Measurements from ENCODE around the gene CMIP. TPM values are rescaled to one million over a fixed set of nuclear protein-coding genes. Genes with fewer than 3 reads are reported as not detected.

CMIP gene
- total and polyA plus RNA-seq, 10 of the 15 experiments (the other 5 are each of a cell fraction or from before 2014, with no cell fraction given): 1.2 to 43.2 (median 4.4) TPM

DNA sequence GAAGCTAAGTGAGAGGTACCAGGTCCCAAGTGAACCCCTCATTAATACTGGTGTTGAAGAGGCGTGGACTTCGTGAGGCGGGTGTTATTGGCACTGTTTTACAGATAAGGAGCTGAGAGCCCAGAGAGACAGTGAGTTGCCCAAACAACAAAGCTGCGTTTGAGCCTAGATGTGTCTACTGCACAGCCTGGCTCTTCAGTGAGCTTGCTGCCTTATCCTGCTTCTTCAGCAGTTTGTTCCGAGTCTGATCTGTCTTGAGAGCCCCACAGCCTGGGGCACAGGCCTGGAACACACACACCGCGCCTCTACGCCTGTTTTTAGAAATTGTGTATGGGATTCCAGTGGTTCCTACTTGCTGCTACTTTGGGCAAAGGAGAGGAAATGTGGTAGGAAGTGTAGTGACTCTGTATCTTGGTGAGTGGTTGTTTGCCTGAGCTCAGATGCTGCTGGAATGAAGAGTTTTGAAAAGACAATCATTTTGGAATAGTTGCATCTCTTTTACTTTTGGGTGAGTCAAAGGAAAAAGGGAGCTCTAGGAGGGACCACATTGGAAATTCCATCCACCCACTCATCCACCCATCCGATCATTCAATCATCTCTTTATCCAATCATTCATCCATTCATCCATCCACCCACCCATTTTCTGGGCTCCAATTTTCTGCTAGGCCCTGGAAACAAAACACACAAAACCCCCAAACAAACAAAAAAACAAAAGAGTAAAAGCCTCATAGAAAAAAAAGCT lies 312.2 kb downstream of the CMIP start (continued):
- TF ChIP-seq RFX5 (IDR thresholded peaks at IDR 0.05; ENCODE audit: low read depth, low read length) (no peak), SIX5 (IDR thresholded peaks at IDR 0.05; ENCODE audit: low read depth, low read length, severe bottlenecking) (no peak), SREBF2 (IDR thresholded peaks at IDR 0.05; ENCODE audit: low read length) (no peak), BCL11A (IDR thresholded peaks at IDR 0.05; ENCODE audit: low read depth, low read length) (no peak), RB1 (IDR thresholded peaks at IDR 0.05; ENCODE audit: borderline replicate concordance) (no peak), YBX1 (IDR thresholded peaks at IDR 0.05) (no peak), FOXK2 (IDR thresholded peaks at IDR 0.05) (no peak), RELA (IDR thresholded peaks at IDR 0.05; ENCODE audit: borderline replicate concordance, partially characterized antibody) (no peak)
- TF ChIP-seq, protein P1, sequence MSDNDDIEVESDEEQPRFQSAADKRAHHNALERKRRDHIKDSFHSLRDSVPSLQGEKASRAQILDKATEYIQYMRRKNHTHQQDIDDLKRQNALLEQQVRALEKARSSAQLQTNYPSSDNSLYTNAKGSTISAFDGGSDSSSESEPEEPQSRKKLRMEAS (IDR thresholded peaks at IDR 0.05; ENCODE audit: low read depth, low read length): no peak
- TF ChIP-seq, protein P2, sequence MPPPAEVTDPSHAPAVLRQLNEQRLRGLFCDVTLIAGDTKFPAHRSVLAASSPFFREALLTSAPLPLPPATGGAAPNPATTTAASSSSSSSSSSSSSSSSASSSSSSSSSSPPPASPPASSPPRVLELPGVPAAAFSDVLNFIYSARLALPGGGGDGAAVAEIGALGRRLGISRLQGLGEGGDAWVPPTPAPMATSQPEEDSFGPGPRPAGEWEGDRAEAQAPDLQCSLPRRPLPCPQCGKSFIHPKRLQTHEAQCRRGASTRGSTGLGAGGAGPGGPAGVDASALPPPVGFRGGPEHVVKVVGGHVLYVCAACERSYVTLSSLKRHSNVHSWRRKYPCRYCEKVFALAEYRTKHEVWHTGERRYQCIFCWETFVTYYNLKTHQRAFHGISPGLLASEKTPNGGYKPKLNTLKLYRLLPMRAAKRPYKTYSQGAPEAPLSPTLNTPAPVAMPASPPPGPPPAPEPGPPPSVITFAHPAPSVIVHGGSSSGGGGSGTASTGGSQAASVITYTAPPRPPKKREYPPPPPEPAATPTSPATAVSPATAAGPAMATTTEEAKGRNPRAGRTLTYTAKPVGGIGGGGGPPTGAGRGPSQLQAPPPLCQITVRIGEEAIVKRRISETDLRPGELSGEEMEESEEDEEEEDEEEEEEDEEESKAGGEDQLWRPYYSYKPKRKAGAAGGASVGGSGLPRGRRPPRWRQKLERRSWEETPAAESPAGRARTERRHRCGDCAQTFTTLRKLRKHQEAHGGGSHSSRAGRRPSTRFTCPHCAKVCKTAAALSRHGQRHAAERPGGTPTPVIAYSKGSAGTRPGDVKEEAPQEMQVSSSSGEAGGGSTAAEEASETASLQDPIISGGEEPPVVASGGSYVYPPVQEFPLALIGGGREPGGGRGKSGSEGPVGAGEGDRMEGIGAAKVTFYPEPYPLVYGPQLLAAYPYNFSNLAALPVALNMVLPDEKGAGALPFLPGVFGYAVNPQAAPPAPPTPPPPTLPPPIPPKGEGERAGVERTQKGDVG (CRISPR knock-in tag; IDR thresholded peaks at IDR 0.05): no peak
- TF ChIP-seq, protein P3, sequence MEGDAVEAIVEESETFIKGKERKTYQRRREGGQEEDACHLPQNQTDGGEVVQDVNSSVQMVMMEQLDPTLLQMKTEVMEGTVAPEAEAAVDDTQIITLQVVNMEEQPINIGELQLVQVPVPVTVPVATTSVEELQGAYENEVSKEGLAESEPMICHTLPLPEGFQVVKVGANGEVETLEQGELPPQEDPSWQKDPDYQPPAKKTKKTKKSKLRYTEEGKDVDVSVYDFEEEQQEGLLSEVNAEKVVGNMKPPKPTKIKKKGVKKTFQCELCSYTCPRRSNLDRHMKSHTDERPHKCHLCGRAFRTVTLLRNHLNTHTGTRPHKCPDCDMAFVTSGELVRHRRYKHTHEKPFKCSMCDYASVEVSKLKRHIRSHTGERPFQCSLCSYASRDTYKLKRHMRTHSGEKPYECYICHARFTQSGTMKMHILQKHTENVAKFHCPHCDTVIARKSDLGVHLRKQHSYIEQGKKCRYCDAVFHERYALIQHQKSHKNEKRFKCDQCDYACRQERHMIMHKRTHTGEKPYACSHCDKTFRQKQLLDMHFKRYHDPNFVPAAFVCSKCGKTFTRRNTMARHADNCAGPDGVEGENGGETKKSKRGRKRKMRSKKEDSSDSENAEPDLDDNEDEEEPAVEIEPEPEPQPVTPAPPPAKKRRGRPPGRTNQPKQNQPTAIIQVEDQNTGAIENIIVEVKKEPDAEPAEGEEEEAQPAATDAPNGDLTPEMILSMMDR (IDR thresholded peaks at IDR 0.05 in 2 of 3, conservative IDR thresholded peaks at IDR 0.05 in 1 of 3; ENCODE audit: control insufficient read depth in 2 of 3, extremely low read depth in 1 of 3, insufficient read depth in 1 of 3, low read depth in 3 of 3, low read length in 3 of 3): no peak

All from GM12878 (cell line).